Stimulated activated CD4-positive, alpha-beta T cell treated with anti-CD3 and anti-CD28 coated beads, TNF-alpha, amount 100 ng/mL, for 48 hours (primary cell): ENCODE results near the gene SH2D3A.
"Not testable (repeated sequence)": the region's sequence is repeated elsewhere in the genome, so short reads cannot be mapped to it uniquely, and the experiment has no call there.

Experiments used
- DNase-seq, 3 donors: peaks; one replicate each; pipeline ENCODE4 v3.0.0-alpha.2; 2020; ENCODE audit warnings: low read depth in 3 of 3

Gene SH2D3A

DNA sequence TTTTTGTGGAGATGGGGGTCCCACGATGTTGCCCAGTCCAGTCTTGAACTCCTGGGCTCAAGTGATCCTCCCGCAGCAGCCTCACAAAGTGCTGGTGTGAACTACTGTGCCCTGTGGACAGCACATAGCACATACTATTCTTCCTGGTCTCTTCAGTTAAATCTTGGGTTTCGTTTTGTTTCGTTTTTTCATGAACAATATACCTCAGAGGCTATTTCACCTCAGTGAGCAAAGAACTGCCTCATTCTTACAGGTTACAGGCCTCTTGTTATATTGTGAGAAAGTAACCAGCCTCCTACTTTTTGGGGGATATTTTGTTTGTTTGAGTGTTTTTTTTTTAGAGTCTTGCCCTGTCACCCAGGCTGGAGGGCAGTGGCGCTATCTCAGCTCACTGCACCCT lies 45.5 kb downstream of the SH2D3A start:
- no peak for DNase-seq

DNA sequence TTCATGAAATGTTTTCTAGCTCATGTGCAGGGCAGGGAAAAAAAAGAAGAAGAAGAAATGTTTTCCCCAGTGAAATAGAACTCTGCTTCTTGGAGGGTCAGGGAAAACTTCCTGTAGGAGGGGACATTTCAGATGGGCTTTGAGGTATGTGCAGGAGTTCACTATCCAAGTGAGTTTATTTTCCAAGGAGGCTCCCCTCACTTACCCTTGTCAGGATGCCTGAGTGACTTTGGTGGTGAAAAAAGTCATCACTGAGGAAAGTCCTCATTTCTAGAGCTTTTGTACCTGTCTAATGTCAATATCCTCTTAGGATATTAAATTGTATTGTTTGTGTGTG lies 46.1 kb downstream of the SH2D3A start:
- DNase-seq = no peak

DNA sequence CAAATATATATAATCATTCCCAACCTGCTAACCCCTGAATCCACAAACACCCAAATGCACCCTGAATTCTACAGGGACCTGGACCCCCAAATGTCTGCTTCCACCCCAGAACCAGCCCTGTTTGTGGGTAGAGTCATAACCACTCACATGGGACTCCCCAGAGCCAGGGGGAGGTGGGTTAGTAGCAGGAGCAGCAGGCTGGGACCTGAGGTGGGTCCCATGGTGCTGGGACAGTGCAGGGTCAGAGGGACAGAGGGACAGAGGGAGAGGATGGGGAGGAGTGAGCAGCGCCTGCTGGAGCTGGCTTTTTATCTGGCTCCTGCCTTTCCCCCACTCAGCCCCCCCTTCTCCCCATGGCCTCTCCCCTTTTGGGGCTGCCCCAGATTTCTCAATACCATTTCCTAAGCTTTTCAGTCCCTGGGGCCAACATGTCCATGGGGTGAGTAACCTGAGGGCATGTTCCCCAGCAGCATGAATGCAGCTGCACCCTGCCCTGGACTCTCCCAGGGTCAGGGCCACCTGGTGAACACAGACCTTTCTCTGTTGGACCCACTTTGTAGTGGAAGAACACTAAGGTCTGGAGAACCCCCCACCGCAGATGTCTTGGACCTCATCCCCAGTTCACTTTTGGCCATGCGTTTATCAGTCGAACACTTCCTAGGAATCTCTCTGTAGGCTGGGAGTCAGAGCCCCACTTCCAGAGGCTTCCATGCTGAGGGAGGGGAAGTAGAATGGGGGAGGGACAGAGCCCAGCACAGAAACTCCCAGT lies 46.7 kb downstream of the SH2D3A start, which contains the start of gene C3:
Gene C3 (minus strand): TSS at position 282 of the 769 bp plus-strand sequence. CDS start 61 bp downstream, at position 221.
- DNase-seq = no peak

DNA sequence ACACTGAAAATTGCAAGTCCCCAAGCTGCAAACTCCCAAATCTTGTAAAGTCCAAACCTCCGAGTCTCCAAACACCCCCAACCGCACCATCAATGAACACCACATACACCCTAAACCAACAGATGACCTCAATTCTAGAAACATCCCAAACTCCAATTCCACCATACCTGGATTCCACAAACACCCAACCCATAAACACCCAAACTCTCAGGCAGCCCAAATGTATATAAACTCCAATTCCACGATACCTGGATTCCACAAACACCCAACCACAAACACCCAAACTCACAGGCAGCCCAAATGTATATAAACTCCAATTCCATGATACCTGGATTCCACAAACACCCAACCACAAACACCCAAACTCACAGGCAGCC lies 47.3 kb downstream of the SH2D3A start:
- no peak for DNase-seq

DNA sequence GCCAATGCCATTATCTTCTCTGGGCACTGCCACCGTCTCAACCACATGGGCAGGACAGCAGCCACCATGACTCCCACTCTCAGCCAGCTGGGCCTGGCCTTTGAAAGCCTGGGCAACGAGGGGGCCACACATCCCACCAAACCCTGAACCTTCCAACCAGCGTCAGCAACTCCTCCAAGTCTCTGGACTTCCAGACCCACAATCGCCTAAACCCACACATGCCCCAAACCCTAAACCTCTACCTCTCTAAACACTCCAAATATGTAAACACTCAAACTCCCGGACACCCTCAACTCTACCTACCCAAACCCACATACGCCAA lies 47.7 kb downstream of the SH2D3A start:
- no peak for DNase-seq

DNA sequence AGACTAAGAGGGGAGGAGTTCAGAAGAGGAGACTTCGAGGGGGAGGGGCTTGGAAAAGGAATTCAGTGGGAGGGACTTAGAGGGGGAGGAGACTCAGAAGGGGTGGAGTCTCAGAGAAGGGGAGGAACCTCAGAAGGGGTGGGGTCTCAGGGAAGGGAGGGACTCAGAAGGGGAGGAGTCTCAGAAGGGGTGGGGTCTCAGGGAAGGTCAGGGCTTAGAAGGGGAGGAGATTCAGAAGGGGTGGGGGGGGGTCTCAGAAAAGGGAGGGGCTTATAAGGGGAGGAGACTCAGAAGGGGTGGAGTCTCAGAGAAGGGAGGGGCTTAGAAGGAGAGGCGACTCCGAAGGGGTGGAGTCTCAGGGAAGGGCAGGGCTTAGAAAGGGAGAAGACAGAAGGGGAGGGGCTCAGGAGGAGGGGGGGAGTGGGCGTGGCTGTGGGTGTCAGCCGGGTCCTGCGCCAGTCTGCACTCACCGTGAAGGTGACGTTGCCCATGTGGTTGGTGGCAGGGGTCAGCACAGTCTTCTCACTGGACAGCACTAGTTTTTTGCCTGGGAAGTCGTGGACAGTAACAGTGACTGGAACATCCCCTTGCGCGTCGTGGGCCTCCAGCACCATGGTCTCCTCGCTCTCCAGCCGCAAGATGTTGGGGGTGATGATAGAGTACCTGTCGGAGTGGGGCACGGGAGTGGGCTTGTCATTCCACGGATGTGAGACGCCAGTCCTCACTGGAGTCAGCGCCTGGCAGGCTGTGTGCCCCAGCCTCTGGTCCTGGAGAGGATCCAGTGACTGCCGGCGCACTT lies 48.3 kb downstream of the SH2D3A start:
- peak in 1 of 3 donors; percentile 24 for DNase-seq

DNA sequence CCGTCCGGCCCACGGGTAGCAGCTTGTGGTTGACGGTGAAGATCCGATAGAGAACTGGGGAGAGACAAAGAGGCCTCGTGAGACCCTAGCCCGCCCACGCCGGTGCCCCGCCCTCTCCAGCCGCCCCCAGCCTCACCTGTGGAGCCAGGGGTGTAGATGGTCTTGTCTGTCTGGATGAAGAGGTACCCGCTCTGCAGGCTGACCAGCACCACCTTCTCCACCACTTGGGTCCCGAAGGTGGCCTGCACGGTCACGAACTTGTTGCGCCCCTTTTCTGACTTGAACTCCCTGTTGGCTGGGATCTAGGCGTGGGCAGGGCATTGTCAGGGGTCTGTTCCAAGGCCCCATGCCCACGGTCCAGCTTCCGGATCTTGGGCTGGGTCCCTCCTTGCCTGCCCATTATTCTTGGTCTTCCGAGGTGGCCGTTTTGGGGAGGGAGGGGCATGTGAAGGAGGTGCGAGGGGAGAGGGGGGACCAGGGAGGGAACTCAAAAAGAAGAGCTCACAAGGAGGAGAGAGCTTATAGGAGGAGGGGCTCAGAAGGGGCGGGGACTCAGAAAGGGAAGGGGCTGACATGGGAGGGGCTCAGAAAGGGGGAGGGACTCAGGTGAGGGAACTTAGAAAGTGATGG lies 49.0 kb downstream of the SH2D3A start:
- DNase-seq = no peak

DNA sequence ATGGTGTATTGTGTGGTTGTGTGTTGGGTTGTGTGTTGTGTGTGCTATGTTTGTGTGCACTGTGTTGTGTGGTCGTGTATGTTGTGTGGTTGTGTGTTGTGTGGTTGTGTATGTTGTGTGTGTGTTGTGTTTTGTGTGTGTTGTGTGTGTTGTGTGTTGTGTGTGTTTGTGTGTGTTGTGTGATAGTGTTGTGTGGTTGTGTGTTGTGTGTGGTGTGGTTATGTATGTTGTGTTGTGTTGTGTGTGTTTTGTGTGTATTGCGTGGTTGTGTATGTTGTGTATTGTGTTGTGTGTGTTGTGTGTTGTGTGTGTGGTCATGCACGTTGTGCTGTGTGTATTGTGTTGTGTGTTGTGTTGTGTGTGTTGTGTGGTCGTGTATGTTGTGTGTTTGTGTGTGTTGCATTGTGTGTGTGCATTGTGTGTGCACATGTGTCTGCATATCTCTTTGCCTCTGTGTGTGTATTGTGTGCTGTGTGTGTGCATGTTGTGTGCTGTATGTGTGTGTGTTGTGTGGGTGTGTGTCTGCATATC lies 49.7 kb downstream of the SH2D3A start:
- DNase-seq = no peak

DNA sequence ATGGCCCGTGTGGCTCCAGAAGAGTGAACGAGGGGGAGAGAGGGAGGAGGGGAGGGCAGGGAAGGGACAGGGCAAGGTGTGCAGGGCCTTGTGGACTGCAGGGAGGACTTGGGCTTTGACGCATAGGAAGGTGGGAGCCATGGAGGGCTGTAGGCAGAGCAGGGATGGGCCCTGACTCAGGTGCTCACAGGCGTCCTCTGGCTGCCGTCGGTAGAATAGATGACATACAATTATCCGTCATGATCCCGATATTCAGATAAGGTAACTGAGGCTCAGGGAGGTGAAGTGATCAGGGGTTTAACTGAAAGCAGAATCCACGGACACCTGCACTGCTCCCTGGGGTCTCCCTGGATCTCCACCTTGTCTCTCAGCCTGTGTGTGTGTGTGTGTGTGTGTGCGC lies 50.2 kb downstream of the SH2D3A start:
- DNase-seq = no peak

DNA sequence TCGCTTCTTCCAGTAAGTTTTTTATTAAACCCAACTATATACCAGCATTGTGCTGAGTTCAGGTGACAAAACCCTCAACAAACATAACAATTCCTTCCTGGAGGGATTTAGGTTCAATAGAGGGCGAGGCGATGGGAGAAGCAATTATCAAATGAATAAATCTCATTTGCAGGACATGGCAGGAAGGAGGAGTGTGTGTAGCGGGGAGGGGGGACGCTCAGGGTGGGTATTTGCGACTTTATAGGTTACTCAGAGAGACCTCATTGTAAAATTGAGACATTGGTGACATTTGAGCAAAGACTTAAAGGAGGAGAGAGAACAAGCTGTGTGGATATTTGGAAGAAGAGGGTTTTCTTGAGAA lies 50.6 kb downstream of the SH2D3A start:
- no peak for DNase-seq

DNA sequence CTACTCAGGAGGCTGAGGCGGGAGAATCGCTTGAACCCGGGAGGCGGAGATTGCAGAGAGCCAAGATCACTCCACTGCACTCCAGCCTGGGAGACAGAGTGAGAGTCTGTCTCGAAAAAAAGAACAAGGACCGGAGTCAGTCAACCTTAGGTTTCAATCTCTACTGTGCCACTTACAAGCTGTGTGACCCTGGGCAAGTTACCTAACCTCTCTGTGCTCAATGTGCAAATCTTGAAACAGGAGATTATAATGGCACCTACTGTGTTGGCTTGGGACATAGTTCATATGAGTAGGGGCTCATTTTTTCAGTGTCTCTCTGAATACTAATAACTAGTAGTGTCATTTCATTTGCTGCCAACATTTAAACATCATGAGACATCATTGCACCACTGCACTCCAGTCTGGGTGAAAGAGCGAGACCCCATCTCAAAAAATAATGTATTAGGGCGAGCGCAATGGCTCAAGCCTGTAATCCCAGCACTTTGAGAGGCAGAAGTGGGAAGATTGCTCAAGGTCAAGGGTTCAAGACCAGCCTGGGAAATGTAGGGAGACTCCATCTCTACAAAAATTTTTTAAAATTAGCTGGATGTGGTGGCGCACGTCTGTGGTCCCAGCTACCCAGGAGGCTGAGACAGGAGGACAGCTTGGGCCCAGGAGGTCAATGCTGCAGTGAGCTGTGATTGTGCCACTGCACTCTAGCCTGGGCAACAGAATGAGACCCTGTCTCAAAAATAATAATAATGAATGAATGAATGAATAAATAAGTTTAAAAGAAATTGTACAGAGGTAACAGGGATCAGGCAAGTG lies 52.3 kb downstream of the SH2D3A start:
- DNase-seq = no peak

DNA sequence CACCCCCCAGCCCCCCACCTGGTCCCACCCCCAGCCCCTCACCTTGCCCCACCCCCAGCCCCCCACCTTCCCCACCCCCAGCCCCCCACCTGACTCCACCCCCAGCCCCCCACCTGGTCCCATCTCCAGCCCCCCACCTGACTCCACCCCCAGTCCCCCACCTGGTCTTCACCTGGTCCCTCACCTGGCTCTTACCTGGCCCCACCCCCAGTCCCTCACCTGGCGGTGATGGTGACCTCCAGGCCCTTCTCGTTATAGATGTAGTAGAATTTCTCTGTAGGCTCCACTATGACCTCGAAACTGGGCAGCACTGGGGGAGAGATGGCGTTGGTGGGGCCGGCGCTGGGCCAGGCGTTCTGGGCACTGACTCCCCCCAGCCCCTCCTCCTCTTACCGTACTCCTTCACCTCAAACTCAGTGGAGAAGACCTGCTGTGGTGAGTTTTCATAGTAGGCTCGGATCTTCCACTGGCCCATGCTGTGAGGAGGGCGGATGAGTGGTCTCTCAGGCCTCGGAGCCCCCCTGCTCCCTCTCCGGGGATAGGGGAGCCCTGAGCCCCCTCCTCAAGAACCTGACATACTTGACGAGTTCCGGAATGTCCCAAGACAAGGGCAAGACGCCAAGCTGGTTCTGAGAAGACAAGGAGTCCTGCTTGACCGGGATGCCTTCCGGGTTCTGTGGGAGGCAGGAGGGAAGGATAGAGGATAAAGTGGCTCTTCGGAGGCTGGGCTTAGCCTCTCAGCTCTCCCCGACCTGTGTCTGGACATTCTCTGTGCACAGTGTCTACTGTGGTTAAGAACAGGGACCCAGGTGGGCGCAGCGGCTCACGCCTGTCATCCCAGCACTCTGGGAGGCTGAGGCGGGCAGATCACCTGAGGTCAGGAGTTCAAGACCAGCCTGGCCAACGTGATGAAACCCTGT lies 53.2 kb downstream of the SH2D3A start:
- DNase-seq = no peak

DNA sequence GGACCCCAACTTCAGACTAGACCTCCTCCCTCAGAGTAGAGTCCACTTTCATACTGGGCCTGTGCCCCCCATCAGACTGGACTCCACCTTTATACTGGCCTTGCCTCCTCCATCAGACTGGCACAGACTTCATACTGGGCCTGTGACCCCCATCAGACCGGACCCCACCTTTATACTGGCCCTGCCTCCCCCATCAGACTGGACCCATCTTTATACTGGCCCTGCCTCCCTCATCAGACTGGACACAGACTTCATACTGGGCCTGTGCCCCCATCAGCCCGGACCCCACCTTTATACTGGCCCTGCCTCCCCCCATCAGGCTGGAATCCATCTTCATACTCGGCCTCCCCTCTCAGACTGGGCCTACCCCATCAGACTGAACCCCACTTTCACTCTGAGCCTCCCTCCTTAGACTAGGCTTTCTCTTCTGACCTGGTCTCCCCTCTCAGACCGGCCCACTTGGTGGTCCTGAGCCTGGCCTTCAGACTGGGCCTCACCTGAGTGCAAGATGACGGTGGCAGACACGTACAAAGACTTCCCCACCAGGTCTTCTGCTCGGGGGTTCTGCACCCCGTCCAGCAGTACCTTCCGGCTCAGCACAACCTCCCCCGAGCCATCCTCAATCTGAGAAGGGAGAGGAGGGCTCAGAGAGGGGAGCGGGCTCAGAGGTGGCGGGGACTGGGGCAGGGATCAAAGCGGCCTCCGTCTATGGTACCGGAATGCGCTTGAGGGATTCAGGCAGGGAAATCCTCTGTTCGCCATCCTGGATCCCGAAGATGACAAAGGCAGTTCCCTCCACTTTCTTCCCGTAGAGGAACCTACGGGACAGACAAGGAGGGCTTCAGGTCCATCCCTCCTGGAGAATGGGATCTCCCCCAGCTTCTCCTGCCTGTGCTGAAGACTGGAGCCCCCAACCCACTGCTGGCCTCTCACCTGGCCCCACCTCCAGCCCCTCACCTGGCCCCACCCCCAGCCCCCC lies 54.3 kb downstream of the SH2D3A start:
- no peak for DNase-seq

DNA sequence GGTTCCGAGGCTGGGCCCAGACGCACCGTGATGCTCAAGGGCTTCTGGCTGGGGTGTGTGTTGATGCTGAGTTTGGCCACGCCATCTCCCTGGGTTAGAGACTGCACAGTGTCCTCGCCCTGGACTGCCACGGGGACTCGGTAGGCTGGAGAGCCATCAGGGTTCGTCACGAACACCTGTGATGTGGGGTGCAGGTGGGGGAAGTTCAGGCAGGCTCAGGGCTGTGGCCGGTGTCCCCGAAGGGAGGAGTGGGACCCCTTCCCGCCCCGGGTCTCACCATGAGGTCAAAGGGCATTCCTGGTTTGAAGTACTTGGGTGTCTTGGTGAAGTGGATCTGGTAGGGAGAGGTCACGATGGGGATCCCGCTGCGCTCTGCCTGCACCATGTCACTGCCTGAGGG lies 55.0 kb downstream of the SH2D3A start:
- DNase-seq = no peak

DNA sequence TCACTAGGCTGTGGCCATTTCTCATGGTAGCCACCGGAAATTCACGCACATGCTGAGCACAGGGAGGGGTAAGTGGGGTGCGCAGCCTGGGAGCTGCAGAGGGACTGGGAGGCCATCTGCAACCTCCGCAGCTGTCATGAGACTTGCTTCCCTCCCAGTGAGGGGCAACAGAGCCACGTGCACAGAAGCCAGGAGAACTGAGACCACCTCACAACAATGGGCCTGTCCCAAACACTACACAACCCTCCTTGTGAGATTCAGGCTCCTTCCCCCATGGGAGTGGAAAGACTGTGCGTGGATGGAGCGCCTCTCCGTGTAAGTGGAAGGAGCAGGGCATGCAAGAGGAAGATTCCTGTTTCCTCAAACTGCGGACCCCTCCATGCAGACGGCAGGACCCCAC lies 55.6 kb downstream of the SH2D3A start:
- no peak for DNase-seq

DNA sequence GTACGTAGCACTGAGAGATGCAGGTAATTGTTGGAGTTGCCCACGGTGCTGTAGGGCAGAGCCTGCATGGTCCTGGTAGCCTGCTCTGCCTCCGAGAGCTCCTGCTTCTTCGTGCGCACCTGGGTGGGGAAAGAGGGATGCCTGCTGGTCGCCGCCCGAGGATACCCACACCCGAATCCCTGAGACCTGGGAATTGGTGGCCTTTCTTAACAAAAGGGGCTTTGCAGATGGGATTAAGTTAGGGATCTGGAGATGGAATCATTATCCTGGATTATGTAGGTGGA lies 56.2 kb downstream of the SH2D3A start:
- DNase-seq = no peak

DNA sequence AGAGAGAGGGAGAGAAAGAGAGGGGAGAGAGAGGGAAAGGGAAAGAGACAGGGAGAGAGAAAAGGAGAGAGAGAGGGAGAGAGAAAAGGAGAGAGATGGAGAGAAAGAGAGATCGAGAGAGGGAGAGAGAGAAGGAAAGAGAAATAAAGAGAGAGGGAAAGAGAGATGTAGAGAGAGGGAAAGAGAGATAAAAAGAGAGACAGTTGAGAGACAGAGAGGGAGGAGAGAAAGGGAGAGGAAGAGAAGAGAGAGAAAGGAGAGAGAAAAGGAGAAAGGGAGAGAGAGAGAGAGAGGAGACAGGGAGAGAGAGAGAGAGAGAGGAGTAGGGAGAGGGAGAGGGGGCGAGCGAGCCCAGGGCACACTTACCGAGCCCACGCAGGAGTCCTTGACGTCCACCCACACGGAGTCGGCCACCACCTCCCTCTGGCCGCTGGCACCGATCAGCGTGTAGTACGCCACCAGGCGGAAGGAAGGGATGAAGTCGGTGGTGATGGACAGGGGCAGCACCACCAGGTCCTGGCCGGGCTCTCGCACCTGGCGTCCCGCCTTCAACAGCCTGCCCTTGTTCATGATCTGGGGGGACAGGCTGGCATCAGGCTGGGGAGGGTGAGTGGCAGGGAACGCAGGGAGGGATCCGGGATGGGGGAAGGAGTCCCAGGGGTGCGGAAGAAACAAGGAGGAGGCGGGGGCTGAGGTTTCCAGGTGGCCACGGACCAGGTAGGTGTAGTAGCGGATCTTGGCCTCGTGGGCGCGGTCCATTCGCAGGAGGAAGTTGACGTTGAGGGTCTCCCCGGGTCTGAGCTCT lies 56.8 kb downstream of the SH2D3A start:
- DNase-seq = no peak

DNA sequence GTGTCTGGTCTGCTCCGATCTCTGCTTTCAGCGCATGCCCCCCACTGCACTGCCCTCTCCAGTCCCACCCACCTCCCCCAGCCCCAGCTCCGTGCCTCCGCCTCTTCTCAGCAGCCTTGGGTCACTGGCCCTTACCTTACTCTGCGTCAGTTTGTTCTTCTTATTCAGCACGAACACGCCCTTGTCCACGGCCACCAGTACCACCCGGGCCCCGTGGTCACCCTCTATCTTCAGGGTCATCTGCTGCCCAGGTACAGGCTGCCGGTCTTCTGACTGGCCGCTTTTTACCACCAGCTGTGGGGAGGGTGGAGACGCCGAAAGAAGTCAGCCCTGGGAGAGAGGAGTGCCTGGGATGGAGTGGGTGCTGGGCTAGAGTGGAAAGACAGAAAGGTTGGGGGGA lies 57.7 kb downstream of the SH2D3A start:
- DNase-seq = no peak

DNA sequence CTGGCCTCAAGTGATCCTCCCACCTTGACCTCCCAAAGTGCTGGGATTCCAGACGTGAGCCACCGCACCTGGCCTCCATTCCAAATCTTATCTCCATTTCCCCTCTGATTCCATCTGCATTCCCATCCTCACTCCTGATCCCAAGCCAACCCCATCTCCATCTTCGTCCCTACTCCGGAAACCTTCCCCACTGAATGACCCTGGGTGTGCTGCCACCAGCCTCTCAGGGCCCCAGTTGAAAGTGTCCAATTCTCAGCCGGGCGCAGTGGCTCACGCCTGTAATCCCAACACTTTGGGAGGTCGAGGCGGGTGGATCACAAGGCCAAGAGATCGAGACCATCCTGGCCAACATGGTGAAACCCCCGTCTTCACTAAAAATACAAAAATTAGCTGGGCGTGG lies 58.3 kb downstream of the SH2D3A start:
- not testable (repeated sequence) for DNase-seq
